GM12892 (cell line): ENCODE results near the gene MINDY4.

Experiments used
- POLR2A ChIP-seq: IDR thresholded peaks from 2 replicates; pipeline ENCODE4 v1.6.1; 2011; ENCODE audit warnings: low read depth, low read length, control low read depth
- POLR2AphosphoS5 ChIP-seq: IDR thresholded peaks from 2 replicates; pipeline ENCODE4 v1.6.1; 2011; ENCODE audit warnings: low read depth, low read length, control low read depth
- TAF1 ChIP-seq: IDR thresholded peaks from 2 replicates; pipeline ENCODE4 v1.6.1; 2011; ENCODE audit warnings: low read depth, mild to moderate bottlenecking, control low read depth, low read length, borderline replicate concordance

DNA sequence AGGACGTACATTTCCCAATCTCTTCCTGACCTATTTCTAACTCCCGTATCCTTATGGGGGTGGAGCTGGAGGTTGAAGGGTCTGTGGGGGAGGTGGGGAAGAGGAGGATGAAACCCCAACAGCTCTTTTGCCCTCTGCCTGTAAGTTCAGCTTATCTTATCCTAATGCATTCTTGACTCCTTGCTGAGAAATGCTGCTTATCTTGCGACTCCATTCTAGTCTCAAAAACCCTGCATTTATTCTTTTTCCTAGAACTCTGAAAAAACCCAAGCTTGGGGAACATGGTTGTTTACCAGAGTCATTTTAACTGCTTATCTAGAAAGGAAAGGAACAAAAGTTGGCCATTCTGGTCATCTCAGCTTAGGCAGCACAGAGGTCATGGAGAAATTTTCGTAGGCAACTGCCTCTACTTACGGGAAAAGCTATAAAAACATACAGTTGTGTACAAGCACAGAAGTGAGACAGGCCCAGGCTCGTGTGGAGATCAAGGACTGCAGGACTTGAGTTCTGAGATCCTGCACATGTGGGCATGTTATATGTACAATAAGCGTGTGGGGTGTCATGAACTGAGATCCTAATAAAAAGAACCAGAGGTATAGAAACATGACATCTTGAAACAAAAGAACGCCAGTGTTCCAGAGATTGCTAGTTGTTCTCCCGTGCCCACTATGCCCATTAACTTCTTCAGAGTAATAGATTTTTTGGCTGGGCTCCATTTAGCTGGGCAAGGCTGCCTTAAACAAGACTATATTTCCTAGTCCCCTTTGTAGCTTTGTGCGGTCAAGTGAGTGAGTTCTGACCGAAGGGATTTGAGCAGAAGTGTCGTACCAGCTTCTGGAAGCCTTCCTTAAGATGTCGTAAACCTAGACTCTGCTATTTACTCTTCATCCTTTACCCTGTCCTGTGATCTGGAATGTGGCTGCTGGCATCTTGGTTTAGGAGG is 9.7 kb upstream of the MINDY4 start:
- no peak for TF ChIP-seq POLR2A
- no peak for TF ChIP-seq TAF1
- no peak for TF ChIP-seq POLR2AphosphoS5
